Right kidney (tissue), 1 donor: ENCODE measurements around the gene KDM4F.

ENCODE experiments used
- DNase-seq: peaks from one replicate; pipeline ENCODE4 v3.0.0-alpha.2; 2016

KDM4F gene

GRCh38 chr11:95065336-95065735, 16.1 kb downstream of the KDM4F start:
- DNase-seq = no peak

- no peak for DNase-seq
These were observed 17.5 kb downstream of the KDM4F start, which contains the start of gene SRSF8 for GRCh38 chr11:95066716-95067038. TSS of gene SRSF8 (plus strand) at chr11:95066919. CDS start at chr11:95067227, 308 bp downstream.

- peak; percentile 99 for DNase-seq
These were observed 18.0 kb downstream of the KDM4F start for GRCh38 chr11:95067039-95067840.

GRCh38 chr11:95067841-95068219, 18.6 kb downstream of the KDM4F start:
- DNase-seq = no peak

DNA sequence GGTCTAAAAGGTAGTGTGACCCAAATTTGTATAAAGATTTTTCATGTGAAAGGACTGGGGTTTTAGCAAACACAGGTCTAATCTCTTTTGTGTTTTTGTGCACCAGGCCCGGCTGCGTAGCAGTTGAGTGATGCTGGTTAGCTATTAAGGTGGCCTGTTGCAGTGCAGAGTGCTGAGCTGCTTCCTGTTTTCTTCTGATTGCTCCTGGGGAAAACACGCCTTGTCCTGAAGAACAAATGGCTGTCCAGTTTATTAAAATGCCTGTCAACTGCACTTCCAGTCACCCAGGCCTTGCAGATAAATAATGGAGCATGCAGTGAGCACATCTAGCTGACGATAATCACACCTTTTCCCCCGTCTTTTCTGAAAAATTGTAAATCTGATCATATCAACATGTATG, 19.3 kb downstream of the KDM4F start:
- DNase-seq = peak; percentile 65

- no peak for DNase-seq
These were observed 21.2 kb downstream of the KDM4F start for GRCh38 chr11:95070471-95070870.

DNA sequence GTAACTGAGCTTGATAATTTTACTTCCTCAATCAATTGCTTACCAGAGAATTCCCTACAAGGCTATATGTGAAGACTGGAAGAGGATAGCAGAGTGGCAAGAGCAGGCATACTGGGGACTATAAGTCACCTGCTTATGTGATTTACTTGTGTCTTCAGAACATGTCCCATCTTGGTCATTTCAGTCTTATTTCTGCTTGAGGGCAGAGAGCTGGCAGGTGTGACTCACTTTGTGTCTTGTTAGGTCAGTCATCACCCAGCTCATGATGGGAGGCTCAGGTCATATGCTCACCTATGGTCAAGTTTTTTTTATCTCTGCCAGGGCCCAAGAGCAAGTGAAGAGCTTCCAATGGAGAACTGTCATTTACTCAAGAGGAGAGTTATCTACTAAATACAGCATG, 23.7 kb downstream of the KDM4F start:
- no peak for DNase-seq

- no peak for DNase-seq
These were observed 25.8 kb downstream of the KDM4F start for GRCh38 chr11:95074792-95075563.

GRCh38 chr11:95076416-95076815, 27.2 kb downstream of the KDM4F start:
- DNase-seq = no peak

DNA sequence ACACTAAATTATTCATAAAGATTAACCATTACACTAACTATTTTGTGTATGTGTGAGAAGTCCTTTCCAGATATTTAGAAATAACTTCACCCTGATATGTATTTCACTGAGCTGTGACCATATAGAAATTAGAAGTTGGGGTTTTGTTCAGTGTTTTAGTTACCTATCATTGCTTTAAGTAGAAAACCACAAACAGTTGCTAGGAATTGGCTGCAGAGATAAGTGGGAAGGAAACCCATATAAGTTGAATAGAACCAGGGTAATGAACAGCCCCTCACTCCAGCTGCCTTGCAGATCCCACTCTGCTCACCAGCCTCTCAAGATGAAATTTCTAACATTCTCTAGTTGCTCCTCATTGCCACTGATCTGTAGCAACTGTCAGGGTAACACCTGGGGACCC, 27.8 kb downstream of the KDM4F start:
- no peak for DNase-seq

DNA sequence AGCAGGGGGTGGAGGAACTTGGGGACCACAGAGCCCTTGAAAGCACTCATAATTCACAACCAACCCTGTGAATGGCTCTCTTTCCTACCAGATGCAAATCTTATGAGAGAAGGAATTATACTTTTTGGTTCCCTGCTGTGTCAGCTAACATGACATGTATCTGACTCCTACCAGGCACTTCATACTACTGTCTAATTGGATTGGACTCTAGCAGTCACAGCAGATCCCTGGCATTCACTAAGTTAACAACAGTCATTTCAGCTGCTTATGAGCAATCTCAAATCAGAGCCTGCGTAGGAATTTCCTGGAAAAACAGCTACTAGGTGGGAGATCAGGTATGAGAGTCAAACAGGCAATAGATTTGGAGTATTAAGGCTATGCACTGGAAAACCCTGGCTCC, 29.3 kb downstream of the KDM4F start:
- no peak for DNase-seq

GRCh38 chr11:95081010-95081409, 31.8 kb downstream of the KDM4F start:
- no peak for DNase-seq

DNA sequence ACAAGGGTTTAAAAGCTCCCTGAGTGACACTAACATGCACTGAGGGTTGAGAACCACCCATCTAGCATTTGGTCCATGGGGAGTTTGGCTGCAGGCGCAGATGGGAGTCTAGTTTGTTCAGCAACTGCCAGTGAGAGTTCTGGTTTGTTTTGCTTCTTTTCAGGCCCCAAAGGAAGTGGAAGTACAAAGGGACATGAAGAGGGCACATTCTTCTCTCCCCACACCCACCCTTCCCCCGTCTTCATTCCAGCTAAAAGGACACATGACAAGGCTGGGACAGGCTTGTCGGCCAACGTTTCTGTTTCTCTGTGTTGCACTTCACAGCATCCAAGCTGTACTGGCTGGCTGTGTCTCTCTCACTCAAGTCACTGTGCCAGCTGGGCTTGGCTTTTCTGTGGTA, 32.2 kb downstream of the KDM4F start:
- DNase-seq = no peak

GRCh38 chr11:95082576-95083001, 33.4 kb downstream of the KDM4F start:
- no peak for DNase-seq

DNA sequence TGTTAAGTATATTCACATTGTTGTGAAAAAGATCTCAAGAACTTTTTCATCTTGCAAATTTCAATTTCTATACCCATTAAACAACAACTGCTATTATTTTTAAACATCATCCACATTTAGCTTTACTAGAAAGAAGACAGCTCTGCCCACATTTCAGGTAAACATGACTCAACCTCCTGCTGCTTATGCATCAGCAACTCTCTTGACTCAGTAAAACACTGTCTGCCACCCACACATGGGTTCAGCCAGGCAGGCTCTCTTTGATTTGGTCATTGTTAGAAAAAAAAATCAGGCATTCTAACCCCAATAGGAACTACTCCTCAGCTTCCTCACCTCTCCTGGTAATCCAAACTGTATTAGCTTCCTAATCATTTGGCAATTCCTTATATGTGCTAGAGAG, 35.3 kb downstream of the KDM4F start:
- no peak for DNase-seq

- no peak for DNase-seq
These were observed 36.0 kb downstream of the KDM4F start for GRCh38 chr11:95085117-95085816.

DNA sequence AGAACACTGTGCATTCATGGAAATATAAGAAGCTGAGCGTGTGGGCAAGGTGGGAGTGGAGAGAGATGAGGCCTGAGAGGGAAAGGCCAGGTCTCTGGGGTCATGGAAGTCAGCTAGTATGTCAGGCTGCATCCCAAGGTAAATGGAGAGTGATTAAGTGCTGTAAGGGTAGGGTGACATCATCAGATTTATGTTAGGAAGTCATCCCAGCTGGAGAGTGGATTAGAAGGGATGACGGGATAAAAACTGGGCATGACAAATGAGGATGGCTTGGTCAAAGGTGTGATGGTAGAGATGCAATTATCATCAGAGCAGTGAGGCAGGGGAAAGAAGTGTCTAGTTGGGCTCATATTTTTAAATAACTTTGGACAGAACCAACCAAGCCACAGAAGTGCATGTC, 36.9 kb downstream of the KDM4F start:
- DNase-seq = no peak

DNA sequence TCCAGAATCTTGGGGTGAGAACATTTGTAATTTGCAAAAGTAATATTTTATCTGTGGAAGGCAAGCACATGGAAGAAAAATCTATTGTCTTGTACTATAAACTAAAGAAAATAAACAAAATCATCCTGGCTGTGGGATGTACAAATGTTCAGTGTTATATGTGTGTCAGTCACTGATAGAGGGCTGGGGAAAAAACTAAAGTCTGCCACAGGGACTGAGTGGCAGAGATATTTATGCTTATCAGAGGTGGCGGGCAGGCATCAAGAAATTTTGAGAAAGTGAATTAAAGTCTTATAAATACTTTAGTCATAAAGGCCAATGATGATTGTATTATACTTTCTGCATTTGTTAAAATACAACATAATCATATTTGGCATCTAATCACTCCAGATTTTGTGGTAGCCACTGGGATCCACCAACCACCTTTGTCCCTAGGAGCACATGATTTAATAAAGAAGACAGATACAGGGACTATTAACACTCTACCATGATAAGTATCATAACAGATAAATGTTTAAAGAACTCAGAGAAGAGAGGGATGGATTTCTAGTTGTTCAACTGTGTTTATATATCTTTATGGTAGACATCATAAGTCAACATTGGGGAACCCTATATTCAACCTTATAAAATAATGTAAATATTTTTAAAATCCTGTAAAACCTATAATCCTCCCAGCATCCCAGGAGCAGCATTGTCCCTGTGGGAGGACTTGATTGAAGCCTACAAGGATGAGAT, 37.8 kb downstream of the KDM4F start:
- DNase-seq = no peak

GRCh38 chr11:95088946-95089619, 39.9 kb downstream of the KDM4F start:
- peak; percentile 92 for DNase-seq

DNA sequence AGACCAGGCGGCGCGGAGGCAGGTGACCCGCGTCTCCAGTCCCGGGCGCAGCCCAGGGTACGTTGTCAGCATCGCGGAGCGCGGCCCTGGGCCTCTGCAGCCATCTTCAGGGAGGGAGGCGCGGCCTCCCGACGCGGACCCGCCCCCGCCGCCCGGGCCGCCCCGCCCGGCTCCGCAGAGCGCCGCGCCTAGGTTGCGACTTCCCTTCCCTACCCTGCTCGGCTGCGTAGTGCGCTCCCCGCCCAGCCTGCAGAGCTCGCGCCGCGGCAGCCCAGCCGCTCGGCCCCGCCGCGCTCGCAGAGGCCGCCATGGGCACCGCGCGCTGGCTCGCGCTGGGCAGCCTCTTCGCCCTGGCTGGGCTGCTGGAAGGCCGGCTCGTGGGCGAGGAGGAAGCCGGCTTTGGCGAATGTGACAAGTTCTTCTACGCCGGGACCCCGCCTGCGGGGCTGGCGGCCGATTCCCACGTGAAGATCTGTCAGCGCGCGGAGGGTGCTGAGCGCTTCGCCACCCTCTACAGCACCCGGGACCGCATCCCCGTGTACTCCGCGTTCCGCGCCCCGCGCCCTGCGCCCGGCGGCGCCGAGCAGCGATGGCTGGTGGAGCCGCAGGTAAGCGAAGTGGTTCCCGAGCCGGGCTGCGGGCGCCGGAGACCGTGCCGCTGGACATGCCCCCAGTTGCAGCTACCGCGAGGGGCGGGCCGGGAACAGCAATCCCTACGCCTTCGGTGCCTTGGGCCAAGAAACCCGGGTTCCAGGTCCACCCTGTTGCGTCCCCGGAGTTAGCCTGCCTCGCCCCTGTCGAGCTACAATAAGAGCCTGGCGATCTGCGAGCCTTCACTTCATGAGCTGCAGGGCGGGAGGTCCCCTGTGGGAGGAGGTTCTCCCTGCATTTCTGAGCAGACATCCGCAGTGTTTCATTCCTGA, 40.7 kb downstream of the KDM4F start, which contains the start of gene ENDOD1:
Gene ENDOD1, plus strand, starts transcription at position 227 of the 923 bp plus-strand sequence. Its CDS starts 82 bp downstream, at position 309.
- peak; percentile 96 for DNase-seq
